Measurements from ENCODE around the gene ASH1L. TPM values are rescaled to one million over a fixed set of nuclear protein-coding genes. Genes with fewer than 3 reads are reported as not detected.
"Not testable (repeated sequence)": the region's sequence is repeated elsewhere in the genome, so short reads cannot be mapped to it uniquely, and the experiment has no call there.

ASH1L gene
- polyA plus RNA-seq, 1 donor = 30.1 TPM

- WGBS (ENCODE audit: insufficient coverage, low lambda C conversion rate) = no CpG with 5 or more reads among the region's 4 CpGs
- DNase-seq; H3K4me1 ChIP-seq (ENCODE audit: control insufficient read depth, insufficient read depth, low read length); H3K27ac ChIP-seq (ENCODE audit: low read length); H3K36me3 ChIP-seq (ENCODE audit: control insufficient read depth, insufficient read depth, low read length); H3K9me3 ChIP-seq (ENCODE audit: control insufficient read depth, low read depth, low read length); H3K4me3 ChIP-seq (ENCODE audit: low read length); H3K27me3 ChIP-seq (ENCODE audit: control insufficient read depth, insufficient read depth, low read length): not testable (repeated sequence)
Measured at GRCh38 chr1:155493595-155493994, 69.0 kb downstream of the ASH1L start.

- not testable (repeated sequence) for H3K9me3 ChIP-seq (ENCODE audit: control insufficient read depth, low read depth, low read length); H3K27ac ChIP-seq (ENCODE audit: low read length); H3K4me3 ChIP-seq (ENCODE audit: low read length); H3K4me1 ChIP-seq (ENCODE audit: control insufficient read depth, insufficient read depth, low read length); H3K27me3 ChIP-seq (ENCODE audit: control insufficient read depth, insufficient read depth, low read length); DNase-seq; H3K36me3 ChIP-seq (ENCODE audit: control insufficient read depth, insufficient read depth, low read length)
- WGBS (ENCODE audit: insufficient coverage, low lambda C conversion rate) = no CpG with 5 or more reads among the region's 6 CpGs
Measured at GRCh38 chr1:155488419-155488818, 74.2 kb downstream of the ASH1L start.

- Histone ChIP-seq H3K4me1 (ENCODE audit: control insufficient read depth, insufficient read depth, low read length) (no peaks in the 10 kb centered on the region), H3K27ac (ENCODE audit: low read length) (no peak overlapping the region), H3K36me3 (ENCODE audit: control insufficient read depth, insufficient read depth, low read length) (peaks cover 3% of the 10 kb centered on the region), H3K27me3 (ENCODE audit: control insufficient read depth, insufficient read depth, low read length) (no peaks in the 10 kb centered on the region), H3K9me3 (ENCODE audit: control insufficient read depth, low read depth, low read length) (no peaks in the 10 kb centered on the region), H3K4me3 (ENCODE audit: low read length) (no peak overlapping the region)
- WGBS (ENCODE audit: insufficient coverage, low lambda C conversion rate) = 100% methylated on average over 1 of the region's 4 CpGs
- DNase-seq = no peak
Measured at GRCh38 chr1:155487541-155487940, 75.1 kb downstream of the ASH1L start.

- not testable (repeated sequence) for H3K4me1 ChIP-seq (ENCODE audit: control insufficient read depth, insufficient read depth, low read length); H3K27ac ChIP-seq (ENCODE audit: low read length); H3K4me3 ChIP-seq (ENCODE audit: low read length); H3K27me3 ChIP-seq (ENCODE audit: control insufficient read depth, insufficient read depth, low read length); H3K9me3 ChIP-seq (ENCODE audit: control insufficient read depth, low read depth, low read length); H3K36me3 ChIP-seq (ENCODE audit: control insufficient read depth, insufficient read depth, low read length); DNase-seq
- 100% methylated on average over 1 of the region's 6 CpGs for WGBS (ENCODE audit: insufficient coverage, low lambda C conversion rate)
Measured at GRCh38 chr1:155486952-155487351, 75.7 kb downstream of the ASH1L start.

- no peak for DNase-seq
- Histone ChIP-seq H3K27ac (ENCODE audit: low read length) (no peak overlapping the region), H3K27me3 (ENCODE audit: control insufficient read depth, insufficient read depth, low read length) (no peaks in the 10 kb centered on the region), H3K9me3 (ENCODE audit: control insufficient read depth, low read depth, low read length) (no peaks in the 10 kb centered on the region), H3K36me3 (ENCODE audit: control insufficient read depth, insufficient read depth, low read length) (peaks cover 17% of the 10 kb centered on the region), H3K4me1 (ENCODE audit: control insufficient read depth, insufficient read depth, low read length) (no peaks in the 10 kb centered on the region), H3K4me3 (ENCODE audit: low read length) (no peak overlapping the region)
Measured at GRCh38 chr1:155485945-155486344, 76.7 kb downstream of the ASH1L start.

- Histone ChIP-seq H3K4me1 (ENCODE audit: control insufficient read depth, insufficient read depth, low read length) (no peaks in the 10 kb centered on the region), H3K9me3 (ENCODE audit: control insufficient read depth, low read depth, low read length) (no peaks in the 10 kb centered on the region)
- no CpG with 5 or more reads among the region's 4 CpGs for WGBS (ENCODE audit: insufficient coverage, low lambda C conversion rate)
Measured at GRCh38 chr1:155485222-155485621, 77.4 kb downstream of the ASH1L start.

GRCh38 chr1:155481741-155482241 is 80.8 kb downstream of the ASH1L start:
- no peak for DNase-seq
- H3K27ac ChIP-seq (ENCODE audit: low read length) = no peak overlapping the region
- no peaks in the 10 kb centered on the region for H3K27me3 ChIP-seq (ENCODE audit: control insufficient read depth, insufficient read depth, low read length)
- H3K36me3 ChIP-seq (ENCODE audit: control insufficient read depth, insufficient read depth, low read length) = peaks cover 34% of the 10 kb centered on the region
- H3K4me1 ChIP-seq (ENCODE audit: control insufficient read depth, insufficient read depth, low read length) = no peaks in the 10 kb centered on the region
- WGBS (ENCODE audit: insufficient coverage, low lambda C conversion rate) = 86% methylated on average over 1 of the region's 2 CpGs
- H3K9me3 ChIP-seq (ENCODE audit: control insufficient read depth, low read depth, low read length) = no peaks in the 10 kb centered on the region
- no peak overlapping the region for H3K4me3 ChIP-seq (ENCODE audit: low read length)

More at GRCh38 chr1:155485222-155485621, 77.4 kb downstream of the ASH1L start:
- Histone ChIP-seq H3K36me3 (ENCODE audit: control insufficient read depth, insufficient read depth, low read length) (peaks cover 17% of the 10 kb centered on the region), H3K27ac (ENCODE audit: low read length) (no peak overlapping the region), H3K27me3 (ENCODE audit: control insufficient read depth, insufficient read depth, low read length) (no peaks in the 10 kb centered on the region), H3K4me3 (ENCODE audit: low read length) (no peak overlapping the region)
- DNase-seq = no peak

- Histone ChIP-seq H3K27ac (ENCODE audit: low read length) (no peak overlapping the region), H3K4me3 (ENCODE audit: low read length) (no peak overlapping the region), H3K27me3 (ENCODE audit: control insufficient read depth, insufficient read depth, low read length) (no peaks in the 10 kb centered on the region), H3K9me3 (ENCODE audit: control insufficient read depth, low read depth, low read length) (no peaks in the 10 kb centered on the region), H3K4me1 (ENCODE audit: control insufficient read depth, insufficient read depth, low read length) (no peaks in the 10 kb centered on the region), H3K36me3 (ENCODE audit: control insufficient read depth, insufficient read depth, low read length) (peaks cover 43% of the 10 kb centered on the region)
- no CpG with 5 or more reads among the region's 2 CpGs for WGBS (ENCODE audit: insufficient coverage, low lambda C conversion rate)
- DNase-seq = no peak
Measured at GRCh38 chr1:155479205-155479604, 83.4 kb downstream of the ASH1L start.

GRCh38 chr1:155478270-155478852 is 84.2 kb downstream of the ASH1L start:
- Histone ChIP-seq H3K4me1 (ENCODE audit: control insufficient read depth, insufficient read depth, low read length) (no peaks in the 10 kb centered on the region), H3K27me3 (ENCODE audit: control insufficient read depth, insufficient read depth, low read length) (no peaks in the 10 kb centered on the region), H3K4me3 (ENCODE audit: low read length) (no peak overlapping the region), H3K9me3 (ENCODE audit: control insufficient read depth, low read depth, low read length) (no peaks in the 10 kb centered on the region), H3K36me3 (ENCODE audit: control insufficient read depth, insufficient read depth, low read length) (peaks cover 44% of the 10 kb centered on the region), H3K27ac (ENCODE audit: low read length) (no peak overlapping the region)
- DNase-seq = no peak
- no CpG with 5 or more reads among the region's 8 CpGs for WGBS (ENCODE audit: insufficient coverage, low lambda C conversion rate)

- H3K4me1 ChIP-seq (ENCODE audit: control insufficient read depth, insufficient read depth, low read length) = no peaks in the 10 kb centered on the region
- no CpG with 5 or more reads among the region's 5 CpGs for WGBS (ENCODE audit: insufficient coverage, low lambda C conversion rate)
- peaks cover 7% of the 10 kb centered on the region for H3K9me3 ChIP-seq (ENCODE audit: control insufficient read depth, low read depth, low read length)
- DNase-seq = no peak
- no peak overlapping the region for H3K27ac ChIP-seq (ENCODE audit: low read length)
- H3K27me3 ChIP-seq (ENCODE audit: control insufficient read depth, insufficient read depth, low read length) = no peaks in the 10 kb centered on the region
- H3K4me3 ChIP-seq (ENCODE audit: low read length) = no peak overlapping the region
- peaks cover 28% of the 10 kb centered on the region for H3K36me3 ChIP-seq (ENCODE audit: control insufficient read depth, insufficient read depth, low read length)
Measured at GRCh38 chr1:155474146-155474545, 88.5 kb downstream of the ASH1L start.

GRCh38 chr1:155473151-155473821 is 89.3 kb downstream of the ASH1L start:
- Histone ChIP-seq H3K36me3 (ENCODE audit: control insufficient read depth, insufficient read depth, low read length) (peaks cover 26% of the 10 kb centered on the region), H3K4me1 (ENCODE audit: control insufficient read depth, insufficient read depth, low read length) (no peaks in the 10 kb centered on the region), H3K27me3 (ENCODE audit: control insufficient read depth, insufficient read depth, low read length) (no peaks in the 10 kb centered on the region), H3K27ac (ENCODE audit: low read length) (no peak overlapping the region), H3K9me3 (ENCODE audit: control insufficient read depth, low read depth, low read length) (peaks cover 7% of the 10 kb centered on the region), H3K4me3 (ENCODE audit: low read length) (no peak overlapping the region)
- DNase-seq = no peak
- no CpG with 5 or more reads among the region's 5 CpGs for WGBS (ENCODE audit: insufficient coverage, low lambda C conversion rate)

Data from large intestine (tissue), 3 donors.